Activated CD4-positive, alpha-beta T cell treated with anti-CD3 and anti-CD28 coated beads for 36 hours (primary cell): ENCODE measurements around the gene MCRIP1. TPM values are rescaled to one million over a fixed set of nuclear protein-coding genes. Genes with fewer than 3 reads are reported as not detected.

Source experiments
- ATAC-seq: fragments of 200-7000 bp; cut with Tn5 transposase; one replicate; pipeline ENCODE4 v1.10.0; 2021; ENCODE audit warnings: mild to moderate bottlenecking, moderate library complexity
- CTCF ChIA-PET: fragments of 350-600 bp; sonication (Branson Sonifier 250); formaldehyde crosslinking; loops from one replicate; lab custom pipeline; 2021; ENCODE audit warnings: antibody characterized with exemption; lab: Charles Lee
- POLR2A ChIA-PET: fragments of 350-600 bp; sonication (Branson Sonifier 250); formaldehyde crosslinking; loops from one replicate; lab custom pipeline; 2021; ENCODE audit warnings: antibody characterized with exemption, inconsistent platforms; lab: Charles Lee
- DNase-seq: peaks from one replicate; pipeline ENCODE4 v3.0.0-alpha.2; 2020
- H3K27ac Mint-ChIP-seq: one replicate; pipeline ENCODE4 v1.8.0; 2021; ENCODE audit warnings: mixed read lengths
- H3K27me3 Mint-ChIP-seq: one replicate; pipeline ENCODE4 v1.8.0; 2021; ENCODE audit warnings: mixed read lengths
- H3K36me3 Mint-ChIP-seq: one replicate; pipeline ENCODE4 v1.8.0; 2021; ENCODE audit warnings: low read depth, mixed read lengths
- H3K4me1 Mint-ChIP-seq: one replicate; pipeline ENCODE4 v1.8.0; 2021; ENCODE audit warnings: mixed read lengths
- H3K4me3 Mint-ChIP-seq: one replicate; pipeline ENCODE4 v1.8.0; 2021; ENCODE audit warnings: mild to moderate bottlenecking, moderate library complexity, mixed read lengths
- H3K9me3 Mint-ChIP-seq: one replicate; pipeline ENCODE4 v1.8.0; 2021; ENCODE audit warnings: low read depth, mixed read lengths
- intact Hi-C, 2 experiments: fragments of 100-400 bp; cut with DNase I in 1 of 2; cut with micrococcal nuclease in 1 of 2; formaldehyde crosslinking; loops; one replicate each; pipeline versions ENCODE4 v1.14.2 to v1.15.1; 2022 to 2024; cut with DNase I, micrococcal nuclease
- total RNA-seq, 2 experiments: library from RNA; stranded (reverse); gene quantifications; one replicate each; pipeline ENCODE4 v1.2.3, GENCODE V29; 2021

The MCRIP1 gene
- total RNA-seq, 2 experiments from 2014 or later, result 45.8 to 50.4 TPM

DNA sequence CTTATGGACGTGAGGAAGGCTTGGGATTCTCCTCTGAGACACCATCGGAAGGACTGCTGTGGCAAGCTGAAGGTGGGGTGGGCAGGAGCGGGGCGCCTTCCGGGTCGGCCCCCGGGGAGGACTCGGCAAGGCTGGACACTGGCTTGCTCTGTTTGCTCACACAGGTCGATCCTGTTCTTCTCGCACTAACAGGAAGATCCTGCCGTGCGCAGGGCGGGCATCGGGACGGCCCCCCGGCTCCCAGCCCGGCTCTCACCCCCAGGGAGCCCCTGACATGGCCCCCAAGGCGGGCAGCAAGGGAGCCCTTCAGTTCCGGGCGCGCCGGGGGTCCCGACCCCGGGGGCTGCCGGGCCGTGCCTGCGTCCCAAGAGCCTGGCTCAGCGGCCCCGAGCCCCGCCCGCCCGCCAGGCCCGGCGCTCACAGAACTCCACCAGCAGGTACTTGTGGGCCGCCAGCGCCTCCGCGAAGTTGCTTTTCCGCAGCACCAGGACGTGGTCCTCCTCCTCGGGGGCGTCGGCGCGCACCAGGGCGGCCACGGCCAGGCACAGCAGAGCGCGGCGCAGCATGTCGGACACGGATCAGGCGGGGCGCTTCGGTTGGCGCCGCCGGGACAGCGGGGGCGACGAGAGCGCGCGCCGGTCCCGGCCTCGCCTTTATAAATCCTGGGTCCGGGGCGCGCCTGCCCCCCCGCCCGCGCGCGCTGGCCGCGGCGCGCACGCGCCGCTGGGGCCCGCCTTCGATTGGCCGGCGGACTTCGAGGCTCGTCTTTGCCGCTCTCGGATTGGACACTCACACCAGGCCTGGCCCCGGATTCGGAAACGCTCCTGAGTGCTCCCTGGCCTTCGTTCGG is 27.0 kb upstream of the MCRIP1 start, which contains the start of gene P4HB:
TSS of gene P4HB (minus strand) at position 630 of the 850 bp plus-strand sequence. CDS start at position 566, 64 bp downstream.
- Mint-ChIP-seq H3K4me1 (peaks cover 47% of the 10 kb centered on the region), H3K4me3 (peak within 1 kb of the TSS; percentile 99), H3K27ac (peak within 1 kb of the TSS; percentile 98), H3K9me3 (no peaks in the 10 kb centered on the region), H3K27me3 (no peaks in the 10 kb centered on the region), H3K36me3 (peaks cover 63% of the 10 kb centered on the region)
- intact Hi-C loops, result loop anchor here (1.0 to 2.0 kb wide), 20 partner anchors 10 to 621 kb away; partner anchors contain the start of genes ALYREF (in 2 of the 2), ANAPC11 (in 2 of the 2), CCDC137 (in 2 of the 2) and OXLD1 (in 2 of the 2)
- DNase-seq (no peak), ATAC-seq (no peak)
- ChIA-PET POLR2A (interaction anchor here (0.6 to 1.0 kb wide), 2 partner anchors 12 to 13 kb away, joined by 3 read pairs; no protein-coding TSS in a partner anchor), CTCF (interaction anchor here (0.5 to 1.6 kb wide), 2 partner anchors 10 kb away, joined by 3 to 6 read pairs; no protein-coding TSS in a partner anchor)

DNA sequence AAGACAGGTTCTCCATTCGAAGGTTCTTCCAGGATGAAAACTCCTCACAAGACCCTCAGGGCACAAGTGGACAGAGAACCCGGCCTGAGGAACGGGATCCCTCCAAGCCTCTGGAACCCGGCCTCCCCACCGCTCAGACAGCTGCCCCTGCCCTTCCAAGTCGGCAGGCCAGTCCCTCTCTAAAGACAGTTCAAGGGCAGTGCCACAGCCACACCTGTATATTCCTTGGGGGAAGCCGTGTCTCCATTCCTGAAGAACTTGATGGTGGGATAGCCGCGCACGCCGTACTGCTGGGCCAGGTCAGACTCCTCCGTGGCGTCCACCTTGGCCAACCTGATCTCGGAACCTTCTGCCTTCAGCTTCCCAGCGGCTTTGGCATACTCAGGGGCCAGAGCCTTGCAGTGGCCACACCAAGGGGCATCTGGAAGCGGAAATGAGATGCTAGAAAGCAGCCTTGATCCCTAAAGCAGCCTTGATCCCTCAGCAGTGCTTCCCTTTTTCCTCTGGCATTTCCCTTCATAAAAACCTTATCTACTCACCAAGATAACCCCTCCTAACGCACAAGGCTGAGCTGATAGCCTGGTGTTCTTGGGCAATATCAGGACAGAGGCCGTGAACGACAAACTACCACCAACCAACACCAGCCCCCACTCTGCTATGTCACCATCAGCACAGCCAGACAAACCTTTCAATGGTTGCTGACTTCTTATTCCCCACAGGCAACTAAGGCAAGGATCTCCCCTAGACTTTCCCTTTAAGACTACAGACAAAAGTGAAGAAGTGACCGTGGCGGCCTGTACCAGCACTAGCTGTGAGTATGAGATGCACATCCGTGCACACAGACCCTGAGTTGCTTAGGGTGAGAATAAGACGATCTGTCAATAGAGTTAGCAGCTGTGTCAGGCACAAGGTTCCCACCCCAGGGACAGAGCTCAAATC is 26.1 kb upstream of the MCRIP1 start:
- peak overlapping the region; percentile 99 for H3K4me3 Mint-ChIP-seq
- intact Hi-C loops, result no loop called here
- peak overlapping the region; percentile 90 for H3K27ac Mint-ChIP-seq
- H3K27me3 Mint-ChIP-seq, result no peaks in the 10 kb centered on the region
- H3K4me1 Mint-ChIP-seq, result peaks cover 48% of the 10 kb centered on the region
- ATAC-seq, result no peak
- ChIA-PET CTCF (interaction anchor here (0.5 to 1.4 kb wide), 2 partner anchors 10 to 128 kb away, joined by 3 read pairs; no protein-coding TSS in a partner anchor), POLR2A (interaction anchor here (0.6 to 1.6 kb wide), 2 partner anchors 11 kb away, joined by 3 to 4 read pairs; no protein-coding TSS in a partner anchor)
- no peaks in the 10 kb centered on the region for H3K9me3 Mint-ChIP-seq
- DNase-seq, result peak; percentile 38
- H3K36me3 Mint-ChIP-seq, result peaks cover 65% of the 10 kb centered on the region

DNA sequence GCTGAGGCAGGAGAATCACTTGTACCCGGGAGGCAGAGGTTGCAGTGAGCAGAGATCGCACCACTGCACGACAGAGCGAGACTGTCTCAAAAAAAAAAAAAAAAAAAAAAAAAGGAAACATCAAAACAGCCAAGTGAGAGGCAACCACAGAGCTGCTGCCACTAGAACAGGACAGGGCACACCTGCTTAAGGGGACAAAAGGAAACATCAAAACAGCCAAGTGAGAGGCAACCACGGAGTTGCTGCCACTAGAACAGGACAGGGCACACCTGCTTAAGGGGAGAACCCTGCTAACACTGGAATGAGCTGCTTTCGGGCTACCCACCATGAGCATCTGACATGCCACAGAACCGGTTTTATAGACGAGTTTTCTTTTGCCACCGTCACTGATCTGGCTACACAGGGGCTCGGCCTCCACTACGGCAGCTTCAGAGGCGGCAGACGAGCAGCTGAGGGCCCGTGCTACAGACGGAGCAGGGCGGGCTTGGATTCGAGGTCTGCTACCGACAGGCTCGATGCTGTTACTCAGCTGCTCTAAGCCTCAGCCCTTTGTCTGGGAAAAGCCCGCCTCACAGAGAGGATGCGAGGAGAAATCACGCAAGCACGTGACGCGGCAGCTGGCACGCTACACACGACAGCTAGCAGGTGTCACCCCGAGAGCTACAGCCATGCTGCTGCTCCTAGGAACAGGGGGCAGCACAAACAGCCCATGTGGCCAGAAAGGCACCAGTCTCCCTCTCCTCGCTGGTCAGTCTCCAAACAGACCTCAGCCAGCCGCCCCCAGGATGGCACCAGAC is 25.3 kb upstream of the MCRIP1 start:
- ChIA-PET CTCF (interaction anchor here (0.6 to 1.4 kb wide), 2 partner anchors 127 to 747 kb away, joined by 3 read pairs; no protein-coding TSS in a partner anchor), POLR2A (interaction anchor here (1.6 kb wide), 1 partner anchor 12 kb away, joined by 4 read pairs; no protein-coding TSS in a partner anchor)
- intact Hi-C loops, result no loop called here
- DNase-seq, result no peak
- peaks cover 40% of the 10 kb centered on the region for H3K4me1 Mint-ChIP-seq
- no peak overlapping the region for H3K27ac Mint-ChIP-seq
- no peaks in the 10 kb centered on the region for H3K9me3 Mint-ChIP-seq
- peak overlapping the region; percentile 99 for H3K4me3 Mint-ChIP-seq
- H3K27me3 Mint-ChIP-seq, result no peaks in the 10 kb centered on the region
- no peak for ATAC-seq
- H3K36me3 Mint-ChIP-seq, result peaks cover 64% of the 10 kb centered on the region

DNA sequence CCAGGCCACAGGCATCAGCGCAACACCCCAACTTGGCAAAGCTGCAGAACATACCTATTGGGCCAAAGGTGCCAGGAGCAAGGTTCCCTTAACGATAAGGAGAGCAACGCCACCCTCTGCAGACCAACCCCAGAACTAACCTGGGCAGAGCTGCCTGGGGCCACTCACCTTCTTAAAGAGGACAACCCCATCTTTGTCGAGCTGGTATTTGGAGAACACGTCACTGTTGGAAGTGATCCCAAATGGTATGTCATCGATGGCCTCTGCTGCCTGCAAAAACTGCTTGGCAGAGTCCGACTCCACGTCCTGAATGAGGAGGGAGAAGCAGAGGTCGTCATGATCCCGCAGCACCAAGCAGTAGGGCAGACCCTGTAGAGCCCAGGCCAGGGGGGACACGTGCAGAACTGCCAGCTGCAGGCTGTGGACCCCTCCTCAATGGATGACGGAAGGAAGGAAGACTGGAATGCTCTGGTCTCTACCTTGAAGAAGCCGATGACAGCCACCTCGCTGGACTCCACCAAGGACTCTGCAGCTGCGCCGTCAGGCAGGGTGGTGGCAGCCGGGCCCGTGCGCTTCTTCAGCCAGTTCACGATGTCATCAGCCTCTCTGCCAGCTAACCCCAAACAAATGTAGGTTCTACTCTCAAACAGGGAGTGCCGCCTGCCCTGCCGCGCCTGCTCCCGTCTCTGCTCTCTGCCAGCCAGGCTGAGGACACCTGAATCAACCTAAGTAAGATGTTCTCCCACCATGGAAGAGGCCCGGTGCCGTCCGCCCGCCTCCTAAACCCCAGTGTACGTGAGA is 22.1 kb upstream of the MCRIP1 start:
- no peak overlapping the region for H3K4me3 Mint-ChIP-seq
- CTCF ChIA-PET, result interaction anchor here (0.6 to 0.7 kb wide), 3 partner anchors 119 to 269 kb away, joined by 3 read pairs; no protein-coding TSS in a partner anchor
- no peak for DNase-seq
- H3K9me3 Mint-ChIP-seq, result no peaks in the 10 kb centered on the region
- no peaks in the 10 kb centered on the region for H3K27me3 Mint-ChIP-seq
- intact Hi-C loops, result no loop called here
- H3K36me3 Mint-ChIP-seq, result peaks cover 68% of the 10 kb centered on the region
- peaks cover 29% of the 10 kb centered on the region for H3K4me1 Mint-ChIP-seq
- ATAC-seq, result no peak
- H3K27ac Mint-ChIP-seq, result no peak overlapping the region
- POLR2A ChIA-PET, result interaction anchor here (0.7 kb wide), 1 partner anchor 386 kb away, joined by 6 read pairs; no protein-coding TSS in a partner anchor

DNA sequence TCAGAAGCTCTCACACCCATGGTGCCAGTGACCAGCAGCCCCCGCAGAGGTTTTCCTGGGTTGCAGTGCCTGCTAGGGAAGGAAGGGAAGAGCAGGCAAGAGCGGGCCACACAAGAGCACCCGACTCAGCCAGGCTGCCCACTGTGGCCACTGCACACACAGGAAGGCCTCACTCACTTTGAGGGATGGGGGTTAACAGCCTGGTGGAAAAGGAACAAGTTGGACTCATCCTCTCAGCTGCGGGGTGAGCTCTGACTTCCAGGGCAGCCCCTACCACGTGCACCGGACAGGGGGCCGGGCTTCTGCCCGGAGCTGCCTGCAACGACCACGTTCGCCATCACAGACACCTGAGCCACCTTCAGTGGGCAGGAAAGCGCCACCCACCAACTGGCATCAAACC is 19.1 kb upstream of the MCRIP1 start:
- POLR2A ChIA-PET, result interaction anchor here (0.6 kb wide), 1 partner anchor 200 kb away, joined by 5 read pairs; no protein-coding TSS in a partner anchor

DNA sequence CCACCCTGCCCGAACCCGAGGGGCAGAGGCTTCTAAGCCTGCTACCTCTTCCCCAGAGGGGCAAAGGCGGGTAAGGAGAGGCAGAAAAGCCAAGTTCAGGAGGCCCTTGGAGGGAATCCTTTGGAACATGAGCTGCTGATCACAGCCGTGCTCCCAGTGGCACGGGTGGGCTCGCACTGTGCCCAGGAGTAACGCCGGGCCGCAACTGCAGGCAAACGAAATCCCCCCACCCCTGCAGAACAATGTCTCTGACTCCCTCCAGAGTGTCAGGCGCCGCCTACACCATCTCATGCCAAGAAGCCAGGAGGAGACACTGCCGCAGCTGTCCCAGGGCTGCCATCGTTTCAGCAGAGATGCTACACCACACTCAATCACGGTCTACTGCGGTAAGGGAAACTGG is 18.3 kb upstream of the MCRIP1 start:
- ATAC-seq (no peak), DNase-seq (no peak)
- intact Hi-C loops, result no loop called here
- H3K27me3 Mint-ChIP-seq, result no peaks in the 10 kb centered on the region
- no peak overlapping the region for H3K4me3 Mint-ChIP-seq
- H3K4me1 Mint-ChIP-seq, result peaks cover 3% of the 10 kb centered on the region
- H3K9me3 Mint-ChIP-seq, result no peaks in the 10 kb centered on the region
- H3K27ac Mint-ChIP-seq, result no peak overlapping the region
- ChIA-PET CTCF (no interaction called here), POLR2A (no interaction called here)
- H3K36me3 Mint-ChIP-seq, result peaks cover 56% of the 10 kb centered on the region

More for the DNA sequence above, 19.1 kb upstream of the MCRIP1 start:
- no peak overlapping the region for H3K27ac Mint-ChIP-seq
- no peaks in the 10 kb centered on the region for H3K9me3 Mint-ChIP-seq
- no peaks in the 10 kb centered on the region for H3K27me3 Mint-ChIP-seq
- ATAC-seq (no peak), DNase-seq (no peak)
- H3K4me3 Mint-ChIP-seq, result no peak overlapping the region
- H3K36me3 Mint-ChIP-seq, result peaks cover 48% of the 10 kb centered on the region
- peaks cover 4% of the 10 kb centered on the region for H3K4me1 Mint-ChIP-seq
- intact Hi-C loops, result no loop called here
- CTCF ChIA-PET, result interaction anchor here (0.8 kb wide), 1 partner anchor 186 kb away, joined by 3 read pairs; no protein-coding TSS in a partner anchor

DNA sequence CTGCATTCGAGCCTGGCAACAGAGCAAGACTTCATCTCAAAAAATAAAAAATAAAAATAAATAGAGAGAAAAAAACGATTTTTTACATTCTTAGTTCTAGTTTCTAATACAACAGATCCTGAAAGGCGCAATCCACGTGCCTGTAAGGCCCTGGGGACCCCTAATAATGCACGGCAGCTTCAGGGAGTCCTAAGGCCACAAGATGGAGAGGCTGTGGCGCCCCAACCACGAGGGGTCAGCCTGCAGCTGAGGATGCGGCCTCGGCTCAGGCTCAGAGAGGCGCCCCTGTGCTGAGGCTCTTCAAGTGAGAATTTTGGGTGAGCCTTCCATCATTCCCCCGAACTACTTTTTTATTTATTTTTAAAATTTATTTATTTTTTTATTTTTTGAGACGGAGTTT is 16.4 kb upstream of the MCRIP1 start:
- Mint-ChIP-seq H3K4me3 (no peak overlapping the region), H3K36me3 (peaks cover 57% of the 10 kb centered on the region), H3K27ac (no peak overlapping the region), H3K9me3 (no peaks in the 10 kb centered on the region), H3K4me1 (no peaks in the 10 kb centered on the region), H3K27me3 (no peaks in the 10 kb centered on the region)
- no peak for ATAC-seq
- ChIA-PET POLR2A (interaction anchor here (1.5 kb wide), 1 partner anchor 16 kb away, joined by 3 read pairs; the partner anchor contains the start of gene MCRIP1), CTCF (no interaction called here)
- intact Hi-C loops, result no loop called here
- DNase-seq, result no peak

DNA sequence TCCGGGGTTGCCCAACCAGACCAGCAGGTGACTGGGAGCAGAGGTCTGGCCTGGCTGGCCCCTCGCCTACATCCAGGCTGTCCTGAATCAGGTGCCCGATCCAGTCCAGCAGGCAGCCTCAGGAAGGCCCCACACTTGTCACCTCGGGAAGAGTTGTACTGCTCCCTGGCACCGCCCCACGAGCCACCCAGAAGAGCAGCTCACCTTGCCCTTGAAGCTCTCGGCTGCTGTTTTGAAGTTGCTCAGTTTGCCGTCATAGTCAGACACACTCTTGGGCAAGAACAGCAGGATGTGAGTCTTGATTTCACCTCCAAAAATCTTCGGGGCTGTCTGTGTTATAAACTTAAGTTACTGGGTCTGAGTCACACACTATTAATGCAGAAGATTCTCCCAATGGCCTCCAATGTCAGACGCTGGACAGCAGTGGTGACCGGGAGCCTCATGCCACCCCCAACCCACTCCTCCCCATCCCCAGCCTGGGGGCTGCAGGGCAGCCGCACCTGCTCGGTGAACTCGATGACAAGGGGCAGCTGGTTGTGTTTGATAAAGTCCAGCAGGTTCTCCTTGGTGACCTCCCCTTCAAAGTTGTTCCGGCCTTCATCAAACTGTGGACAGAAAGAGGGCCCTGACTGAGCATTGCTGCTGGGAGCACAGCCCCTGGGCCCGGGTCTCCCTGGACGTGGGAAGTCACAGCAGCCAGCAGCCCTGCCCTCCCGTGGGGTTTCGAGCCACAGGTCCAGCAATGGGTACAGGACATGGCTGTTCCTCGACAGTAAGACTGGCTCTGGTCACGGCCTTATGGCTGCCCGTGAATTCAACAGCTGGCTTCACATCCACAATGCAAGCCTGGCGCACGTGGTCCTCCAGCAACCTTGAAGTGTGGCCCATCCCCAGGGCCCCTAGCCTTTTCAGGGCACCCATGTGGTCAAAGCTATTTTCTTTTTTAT is 13.9 kb upstream of the MCRIP1 start:
- no peak for DNase-seq
- no peak for ATAC-seq
- Mint-ChIP-seq H3K9me3 (no peaks in the 10 kb centered on the region), H3K4me3 (no peak overlapping the region), H3K27ac (no peak overlapping the region), H3K27me3 (no peaks in the 10 kb centered on the region), H3K4me1 (no peaks in the 10 kb centered on the region), H3K36me3 (peaks cover 48% of the 10 kb centered on the region)
- CTCF ChIA-PET, result interaction anchor here (1.0 kb wide), 1 partner anchor 27 kb away, joined by 3 read pairs; no protein-coding TSS in a partner anchor
- intact Hi-C loops, result no loop called here
- POLR2A ChIA-PET, result interaction anchor here (0.6 kb wide), 1 partner anchor 328 kb away, joined by 3 read pairs; no protein-coding TSS in a partner anchor
